H54 (cell line): ENCODE results near the gene RYK.

Experiments used
- DNase-seq: peaks from one replicate; pipeline ENCODE4 v3.0.0; 2011; ENCODE audit warnings: low spot score, mixed read lengths; ENCODE audit not compliant: insufficient read length
- FAIRE-seq: peaks from 3 replicates; lab custom pipeline; 2011; peaks lifted over from hg19 to GRCh38; lab: Jason Lieb, UNC
- POLR2A ChIP-seq: IDR thresholded peaks from 2 replicates; pipeline ENCODE4 v1.6.1; 2011; ENCODE audit warnings: low read depth, mild to moderate bottlenecking, low read length

The RYK gene

GRCh38 chr3:134136604-134137003 is 114.1 kb downstream of the RYK start:
- no peak for TF ChIP-seq POLR2A
- no peak for DNase-seq

GRCh38 chr3:134134698-134135415 is 115.8 kb downstream of the RYK start:
- DNase-seq (no peak), FAIRE-seq (no peak)
- TF ChIP-seq POLR2A, result no peak

More at GRCh38 chr3:134136604-134137003, 114.1 kb downstream of the RYK start:
- no peak for FAIRE-seq

GRCh38 chr3:134134240-134134639 is 116.4 kb downstream of the RYK start:
- DNase-seq (no peak), FAIRE-seq (no peak)
- TF ChIP-seq POLR2A, result no peak

DNA sequence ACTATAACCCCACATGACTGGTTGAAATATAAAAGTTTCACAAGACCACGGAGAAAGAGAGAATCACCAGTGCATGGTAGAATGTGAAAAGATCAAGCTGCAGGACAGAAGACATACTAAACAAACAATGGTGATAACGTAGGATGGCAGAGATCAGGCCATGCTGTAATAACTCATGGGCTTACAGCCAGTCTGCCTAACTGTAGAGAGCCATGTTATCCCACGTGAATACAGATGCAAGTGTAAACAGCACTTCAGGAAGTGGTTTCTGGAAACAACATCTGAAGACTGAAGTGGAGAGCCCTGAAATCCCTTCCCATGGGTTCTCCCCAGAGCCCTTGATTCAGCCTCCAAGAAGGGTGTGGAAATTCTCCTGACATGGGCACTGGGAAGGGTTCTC is 117.7 kb downstream of the RYK start:
- TF ChIP-seq POLR2A, result no peak
- DNase-seq (no peak), FAIRE-seq (no peak)

GRCh38 chr3:134126153-134126552 is 124.5 kb downstream of the RYK start:
- FAIRE-seq, result no peak

GRCh38 chr3:134114726-134115125 is 135.9 kb downstream of the RYK start:
- TF ChIP-seq POLR2A, result no peak
- FAIRE-seq (no peak), DNase-seq (no peak)

More at GRCh38 chr3:134126153-134126552, 124.5 kb downstream of the RYK start:
- DNase-seq, result no peak
- TF ChIP-seq POLR2A, result no peak

GRCh38 chr3:134111616-134112015 is 139.0 kb downstream of the RYK start:
- no peak for TF ChIP-seq POLR2A
- DNase-seq (no peak), FAIRE-seq (no peak)

GRCh38 chr3:134110963-134111362 is 139.7 kb downstream of the RYK start:
- no peak for DNase-seq
- TF ChIP-seq POLR2A, result no peak
- no peak for FAIRE-seq
